ENCODE results near the gene APLP2.

The APLP2 gene

DNA sequence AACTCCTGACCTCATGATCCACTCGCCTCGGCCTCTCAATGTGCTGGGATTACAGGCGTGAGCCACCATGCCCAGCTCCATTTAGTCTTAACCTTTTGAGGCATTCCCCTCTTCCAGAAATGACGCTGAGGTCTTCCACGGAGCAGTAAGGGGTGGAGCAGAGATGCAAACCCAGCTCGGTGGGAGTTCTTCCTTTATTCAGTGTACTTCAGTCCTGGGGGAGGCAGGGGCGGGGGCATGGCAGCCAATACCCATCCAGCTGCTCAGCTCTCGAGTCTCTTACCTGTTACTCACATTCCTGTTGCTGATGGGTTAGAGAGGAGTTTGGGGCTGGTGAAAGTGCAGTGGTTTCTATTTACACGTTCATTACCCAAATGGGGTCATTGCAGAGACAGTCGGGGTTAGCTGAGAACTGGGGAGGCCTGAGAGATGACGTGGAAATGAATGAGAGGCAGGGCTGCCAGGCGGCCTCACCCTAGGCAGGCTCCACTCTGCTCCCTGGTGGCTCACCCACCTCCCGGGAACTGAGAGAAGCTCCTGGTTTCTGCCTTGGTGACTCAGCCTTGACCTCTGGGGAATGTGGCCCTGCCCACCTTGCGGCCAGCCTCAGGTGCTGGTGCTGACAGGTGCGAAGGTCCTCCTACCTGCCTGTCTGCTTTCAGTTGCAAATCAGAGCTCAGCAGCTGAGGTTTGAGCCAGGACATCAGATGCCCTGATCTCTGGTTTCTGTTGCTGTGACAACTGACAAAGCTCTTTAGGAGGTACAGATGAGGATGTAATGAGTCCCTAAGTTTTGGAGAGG, 76.5 kb downstream of the APLP2 start:
- no peak for DNase-seq (ENCODE audit: low read depth in 2 of 2)

DNA sequence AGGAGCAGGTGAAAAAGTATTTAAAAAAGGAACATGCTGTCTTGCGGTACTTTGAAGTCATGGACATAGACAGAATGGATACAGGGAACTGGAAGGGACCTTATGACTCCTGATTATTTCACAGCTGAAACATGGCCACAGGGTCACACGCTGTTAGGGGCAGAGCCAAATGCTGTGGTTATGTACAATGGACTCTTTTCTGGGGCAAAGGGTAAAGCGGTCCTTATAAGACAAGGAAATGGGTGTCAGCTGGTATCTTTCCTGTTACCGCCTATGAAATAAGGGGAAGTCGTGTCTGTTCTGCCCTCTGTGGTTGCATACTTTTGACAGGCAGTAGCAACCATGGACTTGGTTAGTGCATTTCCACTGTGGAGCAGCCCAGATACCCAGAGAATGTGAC, 77.1 kb downstream of the APLP2 start:
- no peak for DNase-seq (ENCODE audit: low read depth in 2 of 2)

DNA sequence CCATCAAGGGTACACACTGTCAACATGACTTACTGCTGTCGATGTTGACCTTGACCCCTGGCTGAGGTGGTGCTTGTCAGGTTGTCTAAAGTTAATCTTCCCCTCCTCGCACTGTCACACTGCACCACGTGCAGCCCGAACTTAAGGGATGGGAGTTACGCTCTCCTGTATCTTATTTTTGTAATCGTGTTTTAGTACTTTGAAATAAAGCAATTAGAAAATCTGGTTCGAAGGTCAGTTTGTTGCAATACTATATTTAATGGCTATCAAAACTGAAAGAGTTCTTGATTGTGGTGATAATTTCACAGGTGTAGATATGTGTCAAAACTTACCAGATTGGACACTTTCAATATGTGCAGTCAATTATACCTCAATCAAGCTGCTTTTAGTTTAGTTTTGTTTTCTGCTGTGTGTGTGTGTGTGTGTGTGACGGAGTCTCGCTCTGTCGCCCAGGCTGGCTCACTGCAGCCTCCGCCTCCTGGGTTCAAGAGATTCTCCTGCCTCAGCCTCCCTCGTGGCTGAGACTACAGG, 79.2 kb downstream of the APLP2 start:
- no peak for DNase-seq (ENCODE audit: low read depth in 2 of 2)

DNA sequence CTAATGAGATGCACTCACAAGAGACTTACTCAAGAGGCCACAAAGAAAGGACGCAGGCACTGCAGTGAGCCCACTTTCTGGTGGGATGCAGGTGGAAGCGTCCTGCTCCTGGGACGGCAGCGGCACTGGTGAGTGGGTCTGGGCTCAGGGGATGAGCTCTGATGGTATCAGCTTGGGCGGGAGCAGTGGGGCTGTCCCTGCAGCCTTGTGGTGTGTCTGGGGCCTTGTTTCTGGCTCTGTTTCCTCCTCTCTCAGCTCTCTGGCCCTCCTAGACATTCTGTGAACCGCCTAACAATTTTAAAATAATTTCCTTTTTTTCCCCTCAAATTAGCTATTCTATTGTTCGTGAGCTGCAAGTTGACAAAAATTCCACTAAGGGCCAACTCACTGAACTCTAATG, 81.1 kb downstream of the APLP2 start:
- DNase-seq (ENCODE audit: low read depth in 2 of 2): no peak

DNA sequence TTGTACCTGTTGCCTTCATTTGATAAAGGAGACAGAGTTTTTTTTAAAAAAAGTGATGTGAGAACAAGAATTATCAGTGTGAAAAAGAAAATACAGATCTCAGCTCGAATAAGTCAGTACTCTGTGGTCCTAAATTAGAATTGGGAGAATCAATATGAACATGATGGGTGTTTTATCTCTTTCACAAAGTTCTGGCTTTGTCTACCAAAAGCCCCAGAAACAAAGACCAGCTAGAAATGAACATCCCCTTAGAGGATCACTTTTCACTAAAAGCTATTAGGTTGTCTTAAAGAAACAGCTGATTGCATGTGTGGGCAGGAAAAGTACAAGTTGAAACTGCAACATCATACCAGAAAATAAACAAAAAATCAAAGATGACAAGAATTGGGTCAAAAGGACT, 81.5 kb downstream of the APLP2 start:
- no peak for DNase-seq (ENCODE audit: low read depth in 2 of 2)

DNA sequence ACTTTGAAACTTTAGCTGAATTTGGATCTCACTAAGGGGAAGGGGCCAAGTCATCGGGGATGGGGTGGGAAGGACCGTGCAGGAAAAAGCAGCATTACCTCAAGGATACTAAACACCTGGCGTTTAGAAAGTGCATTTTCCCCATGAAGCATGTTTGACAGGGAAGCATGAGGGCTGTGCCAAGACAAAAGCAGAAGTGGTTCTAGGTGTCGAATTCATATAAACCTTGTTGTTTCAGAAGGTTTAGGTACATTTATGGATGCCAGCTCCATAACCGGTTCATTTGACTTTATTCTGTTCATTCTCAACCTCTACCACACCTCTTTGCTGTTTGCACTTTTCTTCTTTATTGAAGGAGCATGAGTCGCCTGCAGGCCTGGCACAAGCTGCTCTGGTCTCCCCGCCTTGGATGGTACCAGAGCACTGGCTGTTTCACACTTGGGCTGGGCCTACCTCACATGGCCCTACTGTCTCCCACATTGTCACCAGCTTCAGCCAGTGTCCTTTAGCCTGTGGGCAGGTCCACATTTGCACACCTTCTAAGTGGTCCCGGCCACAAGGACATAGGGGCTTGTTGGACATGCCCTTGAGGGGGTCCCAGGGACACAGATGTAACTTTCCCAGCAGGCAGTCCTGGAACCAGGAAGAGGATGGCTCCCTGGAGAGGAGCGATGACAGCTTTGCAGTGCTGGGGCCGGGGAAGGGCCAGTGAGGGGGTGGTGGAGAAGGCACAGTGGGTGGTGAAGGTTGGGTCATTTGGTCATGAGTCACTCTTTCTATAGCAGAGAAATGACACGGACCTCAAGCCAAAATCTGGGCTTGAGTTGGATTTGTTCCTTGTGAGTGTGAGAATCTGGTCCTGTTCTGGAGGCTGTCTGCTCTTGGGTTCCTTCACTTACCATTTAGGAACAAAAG, 86.7 kb downstream of the APLP2 start:
- no peak for DNase-seq (ENCODE audit: low read depth in 2 of 2)

DNA sequence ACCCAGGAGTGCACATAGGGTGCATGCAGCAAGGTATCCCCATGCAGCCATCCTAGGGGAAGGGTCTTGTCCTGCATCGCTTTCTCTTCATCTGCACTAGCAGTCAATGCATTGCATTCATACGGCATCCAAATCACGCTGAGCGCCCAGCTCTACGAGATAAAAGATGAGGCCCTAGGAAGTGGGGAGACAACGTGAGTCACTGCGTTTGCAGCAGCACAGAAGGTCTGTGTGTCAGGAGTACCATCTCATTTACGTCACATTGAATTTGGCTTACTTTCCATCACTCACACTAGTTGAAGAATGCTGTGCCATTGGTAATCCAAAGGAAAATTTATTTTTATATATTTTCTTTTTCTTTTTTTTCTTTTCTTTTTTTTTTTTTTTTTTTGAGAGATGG, 87.4 kb downstream of the APLP2 start:
- no peak for DNase-seq (ENCODE audit: low read depth in 2 of 2)

DNA sequence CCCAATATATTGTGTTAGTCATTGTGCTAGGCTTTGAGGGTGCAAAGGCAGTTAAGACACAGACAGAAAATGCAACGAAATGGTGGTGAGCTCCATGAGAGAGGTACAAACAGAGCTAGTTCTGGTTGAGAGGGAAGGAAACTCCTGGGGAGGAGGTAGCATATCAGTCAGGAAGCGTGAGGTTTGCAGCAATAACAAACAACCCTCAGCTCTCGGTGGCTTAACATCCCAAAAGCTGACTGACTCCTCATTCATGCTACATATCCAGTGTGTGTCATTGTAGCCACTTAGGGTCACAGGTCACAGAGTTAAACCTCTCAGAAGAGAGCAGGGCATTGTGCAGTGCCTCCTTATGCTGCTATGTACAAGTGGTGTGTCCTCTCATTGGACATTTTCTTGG, 88.1 kb downstream of the APLP2 start:
- DNase-seq (ENCODE audit: low read depth in 2 of 2): no peak

DNA sequence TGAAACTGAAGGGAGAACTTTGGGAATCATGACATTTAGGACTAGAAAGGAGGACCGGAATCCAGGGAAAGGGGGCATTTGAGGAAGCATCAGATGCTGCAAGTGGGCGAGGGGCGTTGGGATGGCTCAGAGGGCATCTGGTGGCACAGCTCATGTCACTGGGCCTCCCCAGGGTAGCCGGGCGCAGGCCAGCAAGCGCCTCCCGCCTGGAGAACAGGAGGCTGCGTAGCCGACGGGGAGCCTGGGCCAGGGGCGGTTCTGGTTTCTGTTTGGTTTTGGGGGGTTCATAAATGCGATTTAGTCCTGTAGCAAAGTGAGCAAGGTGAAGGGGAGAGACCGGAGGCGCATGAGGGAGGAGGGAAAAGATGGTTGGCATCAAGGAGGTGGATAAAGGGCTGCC, 89.4 kb downstream of the APLP2 start:
- no peak for DNase-seq (ENCODE audit: low read depth in 2 of 2)

DNA sequence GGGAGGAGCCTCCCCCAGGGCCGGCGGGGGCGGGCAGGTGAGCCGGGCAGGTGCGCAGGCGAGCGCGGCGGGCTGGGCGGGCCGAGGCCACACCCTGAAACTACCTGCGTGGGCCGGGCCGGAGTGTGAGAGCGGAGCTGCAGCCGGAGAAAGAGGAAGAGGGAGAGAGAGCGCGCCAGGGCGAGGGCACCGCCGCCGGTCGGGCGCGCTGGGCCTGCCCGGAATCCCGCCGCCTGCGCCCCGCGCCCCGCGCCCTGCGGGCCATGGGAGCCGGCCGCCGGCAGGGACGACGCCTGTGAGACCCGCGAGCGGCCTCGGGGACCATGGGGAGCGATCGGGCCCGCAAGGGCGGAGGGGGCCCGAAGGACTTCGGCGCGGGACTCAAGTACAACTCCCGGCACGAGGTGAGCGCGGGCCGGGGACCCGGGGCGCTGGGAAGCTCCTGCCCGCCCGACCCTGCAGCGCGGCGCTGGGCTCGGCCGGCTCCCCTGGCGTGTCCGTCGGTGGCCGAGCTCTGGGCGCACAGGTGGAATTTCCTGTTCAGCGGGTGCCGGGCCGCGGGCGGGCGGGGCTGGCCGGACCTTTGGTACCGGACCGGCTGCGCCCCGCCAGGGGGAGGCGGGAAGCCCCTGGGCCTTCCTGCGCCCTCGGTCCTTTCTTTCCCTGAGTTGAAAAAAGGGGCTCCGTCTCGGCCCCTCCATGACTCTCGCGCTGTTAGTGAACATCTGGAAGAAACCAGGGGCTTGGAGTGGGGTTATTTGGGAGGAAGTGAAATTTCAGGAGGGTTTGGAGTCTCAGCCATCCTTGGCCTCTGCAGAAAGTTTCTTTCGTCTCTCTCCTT, 90.2 kb downstream of the APLP2 start, which contains the start of gene ST14:
ST14 (plus strand) TSS at position 126 of the 841 bp plus-strand sequence; CDS start at position 324, 198 bp downstream.
- no peak for DNase-seq (ENCODE audit: low read depth in 2 of 2)

DNA sequence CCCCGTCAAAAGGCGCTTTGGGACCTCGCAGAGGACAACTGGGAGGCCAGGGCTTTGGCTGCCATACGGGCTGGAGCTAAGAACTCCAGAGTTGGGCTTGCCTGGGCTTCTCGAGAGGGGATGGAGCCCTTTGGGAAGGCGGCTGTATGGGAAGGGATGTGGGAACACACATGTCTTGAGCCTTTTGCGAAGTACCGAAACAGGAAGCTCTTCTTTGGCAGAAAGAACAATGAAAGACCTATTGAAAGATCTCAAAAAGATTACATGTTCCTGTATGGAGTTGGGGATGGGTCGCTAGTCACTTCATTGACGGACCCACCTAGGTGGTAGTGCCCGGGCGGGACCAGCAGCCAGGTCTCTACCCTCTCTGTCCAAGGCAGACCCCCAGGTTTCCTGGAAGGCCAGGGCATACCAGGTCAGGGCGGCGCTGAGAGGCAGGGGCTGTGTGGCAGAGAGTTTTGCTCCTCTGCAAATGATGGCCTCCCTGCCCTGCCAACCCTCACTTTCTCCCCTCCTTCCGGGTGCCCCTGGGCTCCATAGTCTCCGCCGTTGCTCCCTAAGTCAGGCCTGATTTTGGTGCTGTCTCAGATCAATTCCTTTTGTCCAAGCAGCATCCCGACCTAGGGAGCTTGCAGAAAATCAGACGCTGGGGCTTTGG, 90.9 kb downstream of the APLP2 start:
- DNase-seq (ENCODE audit: low read depth in 2 of 2): no peak

DNA sequence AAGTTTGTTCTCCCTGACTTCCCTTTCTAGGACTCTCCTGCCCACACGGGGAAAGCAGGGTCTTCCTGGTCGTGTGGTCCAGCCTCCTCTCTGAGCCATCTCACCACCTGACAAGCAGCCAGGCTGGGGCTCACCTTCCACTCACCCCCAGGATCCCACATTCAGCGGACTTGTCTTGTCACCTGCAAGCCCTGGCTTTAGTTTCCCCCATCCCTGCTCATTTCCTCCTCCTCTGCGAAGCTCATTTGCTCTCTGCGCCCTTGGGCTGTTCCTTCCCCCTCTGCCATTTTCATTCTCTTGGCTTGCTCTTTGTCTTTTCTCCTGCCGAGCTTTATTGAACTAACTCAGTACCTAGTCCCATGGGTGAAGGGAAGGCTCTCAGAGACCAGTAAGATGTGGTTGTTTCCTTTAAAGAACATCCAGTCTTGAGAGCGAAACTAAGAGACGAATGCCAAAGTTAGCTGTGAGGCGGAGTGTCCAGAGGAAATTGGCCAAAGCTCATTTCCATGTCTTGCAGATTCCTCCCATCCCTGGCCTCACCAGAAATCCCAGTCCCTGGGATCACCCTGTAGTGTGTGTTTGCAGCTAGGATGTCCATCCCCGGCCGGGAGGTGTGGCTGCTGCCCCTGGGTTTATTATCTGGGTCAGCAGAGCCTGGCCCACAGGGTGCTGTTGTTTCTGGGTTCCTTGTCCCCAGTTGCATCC, 91.9 kb downstream of the APLP2 start:
- DNase-seq (ENCODE audit: low read depth in 2 of 2): no peak

DNA sequence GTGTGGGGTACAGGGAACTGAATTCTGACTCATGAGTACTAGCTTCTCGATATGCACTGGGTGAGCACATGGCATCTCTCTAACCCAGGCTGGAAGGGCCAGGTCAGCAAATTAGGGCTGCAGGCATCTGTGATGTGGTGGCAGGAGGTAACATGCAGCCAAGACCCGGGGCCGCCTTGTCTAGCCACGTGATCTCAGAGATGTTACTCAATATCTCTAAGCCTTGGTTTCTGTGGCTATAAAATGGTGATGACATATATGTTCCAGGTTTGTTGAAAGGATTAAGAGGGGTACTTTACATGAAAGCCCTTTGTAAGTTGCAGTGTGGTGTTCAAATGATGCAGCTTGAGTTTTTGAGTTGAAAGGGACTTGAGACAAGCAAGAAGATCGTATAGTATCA, 93.0 kb downstream of the APLP2 start:
- DNase-seq (ENCODE audit: low read depth in 2 of 2): peak in 1 of 2 donors; percentile 17

DNA sequence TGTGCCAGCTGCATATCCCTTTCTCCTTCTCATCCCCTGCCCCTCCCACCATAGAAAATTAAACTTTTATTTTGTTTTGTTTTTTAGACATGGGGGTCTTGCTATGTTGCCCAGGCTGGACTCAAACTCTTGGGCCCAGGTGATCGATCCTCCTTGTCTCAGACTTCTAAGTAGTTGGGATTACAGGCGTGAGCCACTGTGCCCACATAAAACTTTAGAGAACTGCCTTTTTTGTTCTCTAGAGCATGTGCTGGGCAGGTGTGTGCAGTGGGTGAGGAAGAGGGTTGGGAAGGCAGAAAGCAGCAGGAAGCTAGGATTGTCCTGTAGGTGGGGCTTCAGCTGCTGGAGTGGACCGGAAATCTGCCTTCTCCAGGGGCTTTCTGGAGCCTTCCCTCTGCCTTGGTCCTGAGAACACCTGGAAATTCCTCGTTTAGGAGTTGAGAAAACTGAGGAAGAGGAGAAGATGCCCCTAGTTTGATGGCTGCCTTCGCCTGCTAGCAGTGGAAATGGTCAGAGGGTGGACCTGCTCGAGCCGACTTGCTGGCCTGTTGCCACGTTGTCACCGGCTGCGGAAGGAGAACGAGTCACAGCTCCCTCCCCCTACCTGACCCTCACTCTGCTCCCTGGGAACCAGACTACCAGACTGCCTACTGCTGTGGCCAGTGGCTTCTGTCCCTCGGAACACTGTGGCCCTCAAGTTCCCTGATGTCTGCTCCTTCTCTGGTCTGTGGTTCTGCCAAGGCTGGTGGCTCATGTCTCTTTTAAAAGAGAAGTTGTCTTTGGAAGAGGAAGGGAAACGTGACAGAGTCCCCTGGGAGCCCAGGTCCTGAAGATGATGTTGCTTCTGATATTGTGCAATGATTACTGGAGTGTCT, 93.9 kb downstream of the APLP2 start:
- DNase-seq (ENCODE audit: low read depth in 2 of 2): no peak

DNA sequence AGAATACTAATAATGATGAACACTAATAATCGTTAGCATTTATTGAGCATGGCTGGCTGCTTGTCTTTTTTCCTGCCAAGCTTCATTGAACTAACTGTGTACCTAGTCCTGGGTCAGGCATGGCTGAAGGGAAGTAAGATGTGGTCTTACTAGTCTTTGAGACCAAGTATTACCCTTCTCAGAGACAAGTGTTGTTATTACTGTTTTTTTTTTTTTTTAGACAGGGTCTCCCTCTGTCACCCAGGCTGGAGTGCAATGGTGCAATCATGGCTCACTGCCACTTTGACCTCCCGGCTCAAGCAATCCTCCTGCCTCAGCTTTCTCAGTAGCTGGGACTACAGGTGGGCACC, 94.5 kb downstream of the APLP2 start:
- DNase-seq (ENCODE audit: low read depth in 2 of 2): no peak

DNA sequence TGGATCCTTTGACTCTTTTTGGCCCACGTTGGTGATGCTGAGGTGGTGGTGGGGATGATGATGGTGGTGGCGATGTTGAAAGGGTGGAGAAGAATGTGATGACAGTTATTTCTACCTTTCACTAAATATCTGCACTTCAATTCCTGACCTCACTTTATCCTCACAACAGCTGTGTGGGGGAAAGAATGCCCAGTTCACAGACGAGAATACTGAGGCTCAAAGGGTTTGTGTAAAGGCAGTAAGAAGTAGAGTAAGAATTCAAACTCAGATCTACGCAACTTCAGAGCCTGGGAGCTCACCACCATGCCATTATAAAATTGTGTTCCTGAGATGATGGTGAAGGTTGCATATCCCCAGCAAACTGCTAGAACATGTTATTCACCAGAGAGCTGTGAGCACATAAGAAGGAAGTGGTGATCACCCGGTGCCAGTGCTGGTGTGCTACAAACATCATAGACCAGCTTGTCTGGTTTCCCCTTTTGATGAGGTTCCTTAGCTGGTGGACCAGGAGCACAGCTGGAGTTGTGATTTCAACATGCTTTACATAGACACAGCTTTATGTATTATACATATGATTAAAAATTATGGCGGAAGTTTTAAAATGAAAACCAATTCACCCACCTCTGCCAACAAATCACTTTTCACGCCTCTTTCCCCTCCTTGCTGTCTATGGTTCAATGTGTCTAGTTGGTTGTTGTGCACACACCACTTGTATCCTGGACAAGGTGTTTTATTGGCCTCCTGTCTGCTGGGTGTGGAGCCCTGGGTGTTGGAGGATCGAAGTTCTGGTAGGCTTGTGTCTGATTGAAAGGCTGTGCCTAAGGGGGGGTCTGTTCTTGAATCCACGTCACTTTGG, 96.1 kb downstream of the APLP2 start:
- DNase-seq (ENCODE audit: low read depth in 2 of 2): no peak

DNA sequence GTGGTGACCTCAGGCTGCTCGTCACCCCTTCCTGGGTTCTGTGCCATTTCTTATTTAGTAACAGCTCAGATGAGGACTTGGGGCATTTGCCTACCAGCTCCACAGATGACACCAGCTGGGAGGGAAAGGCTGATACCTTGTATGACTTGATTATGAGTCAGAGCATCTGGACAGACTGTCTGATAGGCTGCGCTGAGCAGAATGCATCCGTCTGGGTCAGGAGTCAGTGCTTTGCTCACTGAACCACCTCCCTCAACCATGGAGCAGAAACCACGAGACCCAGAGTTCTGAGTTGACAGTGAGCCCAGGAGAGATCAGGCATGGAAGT, 96.7 kb downstream of the APLP2 start:
- no peak for DNase-seq (ENCODE audit: low read depth in 2 of 2)

DNA sequence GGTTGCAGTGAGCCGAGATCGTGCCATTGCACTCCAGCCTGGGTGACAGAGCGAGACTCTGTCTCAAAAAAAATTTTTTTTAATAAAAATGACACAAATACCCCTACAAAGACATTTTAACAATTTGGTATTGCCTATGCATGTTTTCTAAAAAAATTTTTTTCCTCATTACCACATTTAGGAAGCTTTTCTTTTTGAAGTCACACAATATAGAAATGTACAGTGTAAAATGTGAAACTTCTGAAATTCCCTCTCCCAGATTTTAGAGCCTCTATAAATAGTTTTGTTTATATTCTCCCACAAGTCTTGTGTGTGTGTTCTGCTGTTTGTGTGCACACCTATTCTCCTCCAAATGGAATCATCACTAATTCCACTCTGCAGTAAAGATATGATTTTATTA, 97.5 kb downstream of the APLP2 start:
- DNase-seq (ENCODE audit: low read depth in 2 of 2): no peak

DNA sequence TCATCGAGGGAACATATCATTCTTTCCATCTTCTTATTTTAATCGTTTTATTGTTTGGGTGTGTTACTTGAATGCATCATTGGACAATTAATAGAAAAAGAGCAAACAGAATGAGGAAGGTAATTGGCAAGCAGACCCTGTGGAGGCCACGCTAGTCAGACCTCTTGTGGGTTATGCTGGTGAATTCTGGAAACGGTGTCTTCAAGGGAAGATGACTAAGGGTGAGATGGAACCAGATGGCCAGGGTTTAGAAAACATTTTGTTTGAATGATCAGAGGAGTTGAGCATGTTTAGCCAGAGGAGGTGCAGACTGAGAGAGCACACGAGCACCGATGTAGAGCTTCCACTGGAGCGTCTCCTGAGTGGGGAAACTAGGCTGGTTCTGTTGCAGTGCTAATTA, 98.4 kb downstream of the APLP2 start:
- no peak for DNase-seq (ENCODE audit: low read depth in 2 of 2)
